K562 (cell line): ENCODE measurements around the gene CRTC3. TPM values are rescaled to one million over a fixed set of nuclear protein-coding genes. Genes with fewer than 3 reads are reported as not detected.

ENCODE experiments used
- ARID1B ChIP-seq: fragments of 450-650 bp; IDR thresholded peaks from 2 replicates; pipeline ENCODE4 v1.6.1; 2016; ENCODE audit warnings: antibody characterized with exemption, mild to moderate bottlenecking, inconsistent platforms
- CXXC5 ChIP-seq: fragments of 250-450 bp; sonication (Bioruptor Pico); IDR thresholded peaks from 2 replicates; pipeline ENCODE4 v1.8.0; 2022; ENCODE audit warnings: inconsistent platforms, mild to moderate bottlenecking, moderate library complexity
- DNMT1 ChIP-seq: fragments of 450-650 bp; IDR thresholded peaks from 2 replicates; pipeline ENCODE4 v1.6.1; 2016; ENCODE audit warnings: antibody characterized with exemption, mild to moderate bottlenecking
- GTF2E2 ChIP-seq: fragments of 200-800 bp; sonication (Bioruptor generic); IDR thresholded peaks from 2 replicates; pipeline ENCODE4 v1.6.1; 2016; ENCODE audit warnings: missing genetic modification characterization, missing compliant biosample characterization
- HDAC2 ChIP-seq: fragments of 450-650 bp; IDR thresholded peaks from 2 replicates; pipeline ENCODE4 v1.6.1; 2016; ENCODE audit warnings: mild to moderate bottlenecking
- HOMEZ ChIP-seq: fragments of 250-450 bp; sonication (Bioruptor Pico); IDR thresholded peaks from 2 replicates; pipeline ENCODE4 v1.4.0; 2020; ENCODE audit warnings: mild to moderate bottlenecking, moderate library complexity
- MTF1 ChIP-seq: fragments of 250-450 bp; sonication (Bioruptor Pico); IDR thresholded peaks from 2 replicates; pipeline ENCODE4 v1.9.0; 2021; ENCODE audit warnings: moderate library complexity, mild to moderate bottlenecking, inconsistent platforms, borderline replicate concordance
- NBN ChIP-seq: fragments of 450-650 bp; IDR thresholded peaks from 2 replicates; pipeline ENCODE4 v1.6.1; 2016; ENCODE audit warnings: low read depth, mild to moderate bottlenecking
- NR0B1 ChIP-seq: fragments of 450-650 bp; IDR thresholded peaks from one replicate; pipeline ENCODE4 v1.6.1; 2018; ENCODE audit warnings: mild to moderate bottlenecking, moderate library complexity; ENCODE audit not compliant: partially characterized antibody
- PYGO2 ChIP-seq: fragments of 450-650 bp; IDR thresholded peaks from 2 replicates; pipeline ENCODE4 v1.6.1; 2016; ENCODE audit warnings: mild to moderate bottlenecking, missing genetic modification characterization, moderate library complexity, missing compliant biosample characterization
- SMAD2 ChIP-seq: fragments of 150-350 bp; IDR thresholded peaks from 2 replicates; pipeline ENCODE4 v1.6.1; 2014; ENCODE audit warnings: low read depth, mild to moderate bottlenecking, low read length
- THRAP3 ChIP-seq: fragments of 450-650 bp; IDR thresholded peaks from 2 replicates; pipeline ENCODE4 v1.6.1; 2016; ENCODE audit warnings: mild to moderate bottlenecking, inconsistent platforms, borderline replicate concordance
- ZFP91 ChIP-seq: sonication (generic); formaldehyde crosslinking; IDR thresholded peaks from 2 replicates; pipeline ENCODE4 v1.8.0; 2022; ENCODE audit warnings: mild to moderate bottlenecking, missing genetic modification reagents
- ZNF184 ChIP-seq: sonication (generic); formaldehyde crosslinking; IDR thresholded peaks from 2 replicates; pipeline ENCODE4 v1.5.0; 2020; ENCODE audit warnings: missing genetic modification reagents
- ZNF197 ChIP-seq: fragments of 200-800 bp; sonication (Bioruptor generic); IDR thresholded peaks from 2 replicates; pipeline ENCODE4 v1.6.1; 2016; ENCODE audit warnings: low read depth, missing genetic modification characterization, missing compliant biosample characterization
- ZNF224 ChIP-seq: sonication (generic); formaldehyde crosslinking; IDR thresholded peaks from 2 replicates; pipeline ENCODE4 v1.8.0; 2022; ENCODE audit warnings: mild to moderate bottlenecking, missing genetic modification reagents
- ZNF436 ChIP-seq: fragments of 250-450, 450-650 bp; sonication (Bioruptor Pico); formaldehyde crosslinking; IDR thresholded peaks from 2 replicates; pipeline ENCODE4 v1.7.0; 2020; ENCODE audit warnings: mild to moderate bottlenecking
- polyA plus RNA-seq, 8 experiments: library from polyadenylated mRNA; depleted of rRNA in 4 of 8; stranded (reverse) in 5 of 8; unstranded in 3 of 8; fragments of >200 nt; fragmentation: Nextera tagmentation in 2 of 8; fragmentation: Illumina TruSeq in 1 of 8; extraction: Ambion mirVana in 2 of 8; extraction: Trizol in 1 of 8; gene quantifications; 2 replicates each; pipeline versions ENCODE4 v1.2.1 to v1.2.3, GENCODE V29; 2011 to 2014; ENCODE audit warnings: inconsistent platforms in 1 of 8, missing spikeins in 1 of 8
- total RNA-seq, 7 experiments: library from RNA; depleted of rRNA in 6 of 7; stranded (reverse); fragments of >200 nt in 6 of 7; fragmentation: Illumina TruSeq in 2 of 7; extraction: Trizol in 2 of 7; gene quantifications; 2 replicates each; pipeline versions ENCODE4 v1.2.1 to v1.2.3, GENCODE V29; 2011 to 2021; ENCODE audit warnings: low replicate concordance in 1 of 7
- TF ChIP-seq, protein P1 (sequence below), 2 experiments: IDR thresholded peaks in 1 of 2; conservative IDR thresholded peaks in 1 of 2; 2 replicates each; pipeline ENCODE4 v1.6.1; 2016; ENCODE audit warnings: low read depth in 2 of 2, mild to moderate bottlenecking in 1 of 2, missing compliant biosample characterization in 1 of 2, missing genetic modification characterization in 1 of 2, moderate library complexity in 1 of 2
- TF ChIP-seq, protein P2 (sequence below): fragments of 250-450 bp; sonication (Bioruptor Pico); IDR thresholded peaks from 2 replicates; pipeline ENCODE4 v1.4.0; 2020; ENCODE audit warnings: mild to moderate bottlenecking, moderate library complexity, borderline replicate concordance

CRTC3 gene
- total and polyA plus RNA-seq, 9 of the 15 experiments (the other 6 are each of a cell fraction or from before 2014, with no cell fraction given) = 1.2 to 19.0 (median 11.6) TPM

GRCh38 chr15:90558171-90558573, 28.4 kb downstream of the CRTC3 start (continued):
- TF ChIP-seq, protein P1, sequence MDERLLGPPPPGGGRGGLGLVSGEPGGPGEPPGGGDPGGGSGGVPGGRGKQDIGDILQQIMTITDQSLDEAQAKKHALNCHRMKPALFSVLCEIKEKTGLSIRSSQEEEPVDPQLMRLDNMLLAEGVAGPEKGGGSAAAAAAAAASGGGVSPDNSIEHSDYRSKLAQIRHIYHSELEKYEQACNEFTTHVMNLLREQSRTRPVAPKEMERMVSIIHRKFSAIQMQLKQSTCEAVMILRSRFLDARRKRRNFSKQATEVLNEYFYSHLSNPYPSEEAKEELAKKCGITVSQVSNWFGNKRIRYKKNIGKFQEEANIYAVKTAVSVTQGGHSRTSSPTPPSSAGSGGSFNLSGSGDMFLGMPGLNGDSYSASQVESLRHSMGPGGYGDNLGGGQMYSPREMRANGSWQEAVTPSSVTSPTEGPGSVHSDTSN (CRISPR knock-in tag; IDR thresholded peaks at IDR 0.05; ENCODE audit: low read depth) = no peak
- TF ChIP-seq, protein P1 (tag; conservative IDR thresholded peaks at IDR 0.05; ENCODE audit: low read depth) = peak; percentile 60
- TF ChIP-seq HOMEZ (CRISPR knock-in tag) (no peak), SMAD2 (no peak), ZNF184 (CRISPR knock-in tag) (no peak), ZNF224 (CRISPR knock-in tag) (no peak), NBN (no peak), MTF1 (no peak), THRAP3 (no peak), HDAC2 (0 out of 2 replicates have a peak, but pooled peaks have one; percentile 59), ZFP91 (CRISPR knock-in tag) (no peak), ZNF436 (CRISPR knock-in tag) (no peak), CXXC5 (CRISPR knock-in tag) (no peak), DNMT1 (no peak), NR0B1 (no peak), PYGO2 (tag) (no peak), ZNF197 (no peak), ARID1B (peak; percentile 35; the same call in 1 of the 2 replicates), GTF2E2 (tag) (no peak)
- TF ChIP-seq, protein P2, sequence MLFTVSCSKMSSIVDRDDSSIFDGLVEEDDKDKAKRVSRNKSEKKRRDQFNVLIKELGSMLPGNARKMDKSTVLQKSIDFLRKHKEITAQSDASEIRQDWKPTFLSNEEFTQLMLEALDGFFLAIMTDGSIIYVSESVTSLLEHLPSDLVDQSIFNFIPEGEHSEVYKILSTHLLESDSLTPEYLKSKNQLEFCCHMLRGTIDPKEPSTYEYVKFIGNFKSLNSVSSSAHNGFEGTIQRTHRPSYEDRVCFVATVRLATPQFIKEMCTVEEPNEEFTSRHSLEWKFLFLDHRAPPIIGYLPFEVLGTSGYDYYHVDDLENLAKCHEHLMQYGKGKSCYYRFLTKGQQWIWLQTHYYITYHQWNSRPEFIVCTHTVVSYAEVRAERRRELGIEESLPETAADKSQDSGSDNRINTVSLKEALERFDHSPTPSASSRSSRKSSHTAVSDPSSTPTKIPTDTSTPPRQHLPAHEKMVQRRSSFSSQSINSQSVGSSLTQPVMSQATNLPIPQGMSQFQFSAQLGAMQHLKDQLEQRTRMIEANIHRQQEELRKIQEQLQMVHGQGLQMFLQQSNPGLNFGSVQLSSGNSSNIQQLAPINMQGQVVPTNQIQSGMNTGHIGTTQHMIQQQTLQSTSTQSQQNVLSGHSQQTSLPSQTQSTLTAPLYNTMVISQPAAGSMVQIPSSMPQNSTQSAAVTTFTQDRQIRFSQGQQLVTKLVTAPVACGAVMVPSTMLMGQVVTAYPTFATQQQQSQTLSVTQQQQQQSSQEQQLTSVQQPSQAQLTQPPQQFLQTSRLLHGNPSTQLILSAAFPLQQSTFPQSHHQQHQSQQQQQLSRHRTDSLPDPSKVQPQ (CRISPR knock-in tag) = no peak
